GM12878 (cell line): ENCODE measurements around the gene CLIC5. TPM values are rescaled to one million over a fixed set of nuclear protein-coding genes. Genes with fewer than 3 reads are reported as not detected.

Experiments used
- ATAC-seq: fragments of 200-7000 bp; cut with Tn5 transposase; 3 replicates; pipeline ENCODE4 v1.9.1; 2020; ENCODE audit warnings: mild to moderate bottlenecking, moderate library complexity
- BruUV-seq: library from RNA; stranded (reverse); fragments of 400-500 nt; replicated peaks from 2 replicates; lab custom pipeline; 2021; lab: Mats Ljungman, UMichigan
- CTCF ChIA-PET: fragments of 300-600 bp; sonication (Branson Sonifier 250); formaldehyde crosslinking; extraction: SDS; loops from one replicate; lab custom pipeline; 2021; ENCODE audit warnings: inconsistent platforms; lab: Yijun Ruan, JAX
- POLR2A ChIA-PET: fragments of 350-600 bp; formaldehyde crosslinking; extraction: SDS; loops from one replicate; lab custom pipeline; 2021; ENCODE audit warnings: inconsistent platforms; lab: Charles Lee
- RAD21 ChIA-PET: fragments of 300-600 bp; sonication (Branson Sonifier 250); formaldehyde crosslinking; loops from one replicate; lab custom pipeline; 2023; ENCODE audit warnings: antibody characterized with exemption; ENCODE audit not compliant: unreplicated experiment; lab: Charles Lee
- SMC1A ChIA-PET: fragments of 300-600 bp; sonication (Branson Sonifier 250); formaldehyde crosslinking; loops from one replicate; lab custom pipeline; 2023; ENCODE audit not compliant: unreplicated experiment, uncharacterized antibody; lab: Charles Lee
- DNase-seq: peaks from one replicate; pipeline ENCODE4 v3.0.0-alpha.2; 2011; ENCODE audit warnings: low read depth, low spot score
- FAIRE-seq: peaks from 3 replicates; lab custom pipeline; 2011; peaks lifted over from hg19 to GRCh38; lab: Jason Lieb, UNC
- H2AFZ ChIP-seq: 2 replicates; pipeline ENCODE4 v1.6.0; 2011; ENCODE audit warnings: low read depth, low read length, control low read depth; ENCODE audit not compliant: control insufficient read depth
- H3K27ac ChIP-seq: 2 replicates; pipeline ENCODE4 v1.5.1; 2011; ENCODE audit warnings: control low read depth; ENCODE audit not compliant: control insufficient read depth, insufficient read depth
- H3K27me3 ChIP-seq, 2 experiments: replicated peaks in 1 of 2; 2 replicates each; pipeline versions ENCODE4 v1.6.0 to v1.6.1; 2011; ENCODE audit warnings: low read length in 1 of 2; ENCODE audit not compliant: control insufficient read depth in 2 of 2, insufficient read depth in 2 of 2
- H3K36me3 ChIP-seq, 2 experiments: 2 replicates each; pipeline ENCODE4 v1.5.1; 2011; ENCODE audit warnings: low read length in 1 of 2; ENCODE audit not compliant: control insufficient read depth in 2 of 2, insufficient read depth in 2 of 2
- H3K4me1 ChIP-seq: 2 replicates; pipeline ENCODE4 v1.6.1; 2011; ENCODE audit warnings: mild to moderate bottlenecking, low read length, moderate library complexity, mixed read lengths; ENCODE audit not compliant: control insufficient read depth, insufficient read depth
- H3K4me2 ChIP-seq: 2 replicates; pipeline ENCODE4 v1.6.0; 2011; ENCODE audit warnings: control low read depth; ENCODE audit not compliant: control insufficient read depth, insufficient read depth
- H3K4me3 ChIP-seq: fragments of 200-600 bp; sonication (generic); 2 replicates; pipeline ENCODE4 v1.5.1; 2016
- H3K79me2 ChIP-seq: 2 replicates; pipeline ENCODE4 v1.6.0; 2011; ENCODE audit warnings: low read length; ENCODE audit not compliant: control insufficient read depth, insufficient read depth
- H3K9ac ChIP-seq: 2 replicates; pipeline ENCODE4 v1.8.0; 2011; ENCODE audit warnings: low read length, control low read depth, mixed read lengths; ENCODE audit not compliant: control insufficient read depth, insufficient read depth
- H3K9me3 ChIP-seq: replicated peaks from 3 replicates; pipeline ENCODE4 v1.5.1; 2011; ENCODE audit warnings: mild to moderate bottlenecking, low read length; ENCODE audit not compliant: control insufficient read depth, insufficient read depth
- H4K20me1 ChIP-seq: 2 replicates; pipeline ENCODE4 v1.6.0; 2011; ENCODE audit not compliant: control insufficient read depth, insufficient read depth
- BACH1 ChIP-seq: fragments of 450-650 bp; IDR thresholded peaks from 2 replicates; pipeline ENCODE4 v1.6.1; 2017; ENCODE audit warnings: mild to moderate bottlenecking, borderline replicate concordance
- BRCA1 ChIP-seq: IDR thresholded peaks from 2 replicates; pipeline ENCODE4 v1.6.1; 2011; ENCODE audit warnings: low read depth, low read length, improper control_type of control experiment
- MEF2A ChIP-seq: IDR thresholded peaks from 2 replicates; pipeline ENCODE4 v1.6.1; 2011; ENCODE audit warnings: low read depth, mild to moderate bottlenecking, low read length, moderate library complexity; ENCODE audit not compliant: insufficient read depth
- TCF12 ChIP-seq: IDR thresholded peaks from 2 replicates; pipeline ENCODE4 v1.6.1; 2011; ENCODE audit warnings: low read depth, mild to moderate bottlenecking, low read length
- YBX1 ChIP-seq: fragments of 450-650 bp; IDR thresholded peaks from 2 replicates; pipeline ENCODE4 v1.6.1; 2016; ENCODE audit warnings: antibody characterized with exemption
- ZBTB11 ChIP-seq: fragments of 450-650 bp; formaldehyde crosslinking; IDR thresholded peaks from 2 replicates; pipeline ENCODE4 v1.5.0; 2022; ENCODE audit warnings: mild to moderate bottlenecking, missing genetic modification characterization
- WGBS: methylation state at CpG from one replicate; pipeline ENCODE4 v1.1.6; 2016; ENCODE audit warnings: low lambda C conversion rate; ENCODE audit not compliant: insufficient replicate concordance, insufficient coverage; ENCODE audit errors: missing lambda C conversion rate; 5-methylcytosine and 5-hydroxymethylcytosine counted together
- in situ Hi-C: fragments of 300-500 bp; cut with MboI; formaldehyde crosslinking; loops from 9 replicates; pipeline ENCODE4 v1.14.3; 2018; ENCODE audit warnings: mixed read lengths
- intact Hi-C: fragments of 100-400 bp; cut with micrococcal nuclease; formaldehyde crosslinking; loops from one replicate; pipeline ENCODE4 v1.14.2; 2022; ENCODE audit not compliant: unreplicated experiment
- polyA plus RNA-seq, 11 experiments: library from polyadenylated mRNA; depleted of rRNA in 4 of 11; unstranded in 6 of 11; stranded (reverse) in 5 of 11; fragments of >200 nt; fragmentation: Nextera tagmentation in 4 of 11; fragmentation: Illumina TruSeq in 1 of 11; extraction: Ambion mirVana in 4 of 11; extraction: Trizol in 1 of 11; gene quantifications; 1 replicate in 1 of 11; 2 replicates in 10 of 11; pipeline versions ENCODE4 v1.2.1 to v1.2.3, GENCODE V29; 2011 to 2016; ENCODE audit warnings: inconsistent platforms in 2 of 11, missing spikeins in 2 of 11, low read depth in 1 of 11
- total RNA-seq, 4 experiments: library from RNA; depleted of rRNA in 3 of 4; stranded (reverse); fragments of >200 nt in 3 of 4; fragmentation: Illumina TruSeq in 1 of 4; extraction: Trizol in 1 of 4; gene quantifications; 2 replicates each; pipeline versions ENCODE4 v1.2.1 to v1.2.3, GENCODE V29; 2013 to 2021

CLIC5 gene
- total and polyA plus RNA-seq, 10 of the 15 experiments (the other 5 are each of a cell fraction or from before 2014, with no cell fraction given): 0.01 to 0.08 (median 0.02) TPM; not detected in 7

- Histone ChIP-seq H3K4me1 (no peaks in the 10 kb centered on the region), H3K36me3 (no peaks in the 10 kb centered on the region), H3K9me3 (no peaks in the 10 kb centered on the region; the same call in 2 of the 3 replicates), H4K20me1 (no peaks in the 10 kb centered on the region), H3K27ac (no peak overlapping the region), H3K9ac (no peak overlapping the region), H3K4me3 (no peak overlapping the region), H3K79me2 (no peaks in the 10 kb centered on the region), H2AFZ (no peak overlapping the region), H3K27me3 (no peaks in the 10 kb centered on the region), H3K4me2 (no peak overlapping the region)
- WGBS: 0% methylated on average over 1 of the region's 1 CpG
- ChIA-PET SMC1A (interaction anchor here (1.1 kb wide), 1 partner anchor 12 kb away, joined by 3 read pairs; no protein-coding TSS in a partner anchor), CTCF (no interaction called here), RAD21 (no interaction called here), POLR2A (no interaction called here)
- no peak for DNase-seq
- in situ Hi-C loops (no loop called here), intact Hi-C loops (no loop called here)
- no peak for TF ChIP-seq ZBTB11 (CRISPR knock-in tag)
- no peak for TF ChIP-seq BACH1
- no peak for TF ChIP-seq MEF2A
- TF ChIP-seq TCF12: no peak
- no peak for TF ChIP-seq BRCA1
- no peak for TF ChIP-seq YBX1
- BruUV-seq: no TSS peak
- no peak for FAIRE-seq
- no peak for ATAC-seq
Observed at GRCh38 chr6:46002264-46002663, 13.4 kb downstream of the CLIC5 start.
